Measurements from ENCODE around the gene TRAPPC14. TPM values are rescaled to one million over a fixed set of nuclear protein-coding genes. Genes with fewer than 3 reads are reported as not detected.

TRAPPC14 gene
- polyA plus RNA-seq, 1 of the 3 experiments (the other 2 are of a cell fraction): 13.9 TPM

DNA sequence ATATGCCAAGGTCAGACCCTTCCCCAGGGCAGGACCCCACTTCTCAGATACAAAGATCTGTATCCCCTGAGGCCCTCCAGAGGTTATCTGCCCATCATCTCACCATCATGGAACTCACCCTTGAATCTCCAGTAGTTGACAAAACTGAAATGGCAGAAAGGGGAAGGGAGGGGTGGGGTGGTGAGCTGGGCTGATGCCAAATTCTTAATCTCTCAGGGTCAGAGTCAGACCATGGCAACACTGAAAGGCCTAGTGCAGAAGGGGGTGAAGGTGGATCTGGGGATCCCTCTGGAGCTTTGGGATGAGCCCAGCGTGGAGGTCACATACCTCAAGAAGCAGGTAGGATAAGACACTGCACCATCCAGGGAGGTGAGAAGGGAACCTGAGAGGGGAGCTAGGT, 36.0 kb downstream of the TRAPPC14 start:
- Histone ChIP-seq H3K4me3 (ENCODE audit: low read depth in 2 of 2, low read length in 1 of 2) (no peak overlapping the region), H3K79me2 (ENCODE audit: insufficient read depth) (peaks cover 73% of the 10 kb centered on the region), H2AFZ (ENCODE audit: low read depth) (no peak overlapping the region), H3K36me3 (replicated peaks in 1 of 2; ENCODE audit: control insufficient read depth in 1 of 2, insufficient read depth in 2 of 2, low read length in 1 of 2) (peaks cover 13 to 22% of the 10 kb centered on the region in 2 experiments), H3F3A (replicated peaks; ENCODE audit: insufficient read depth) (peaks cover 45% of the 10 kb centered on the region), H3K4me1 (ENCODE audit: control insufficient read depth in 1 of 2, insufficient read depth in 2 of 2, low read depth in 1 of 2, low read length in 1 of 2) (peaks cover 11 to 15% of the 10 kb centered on the region in 2 experiments; a peak in 3 of 4 replicates), H3K9me2 (no peaks in the 10 kb centered on the region), H3K27ac (ENCODE audit: low read depth in 2 of 2, low read length in 1 of 2) (no peak overlapping the region), H3K9ac (no peak overlapping the region), H3K4me2 (no peak overlapping the region), H3K27me3 (ENCODE audit: insufficient read depth) (no peaks in the 10 kb centered on the region), H3K9me3 (no peaks in the 10 kb centered on the region), H4K20me1 (ENCODE audit: insufficient read depth) (no peaks in the 10 kb centered on the region)
- POLR2A ChIA-PET: interaction anchor here (1.0 to 5.3 kb wide), 2 partner anchors 17 to 22 kb away, joined by 3 to 70 read pairs; partner anchors contain the start of genes AP4M1 and MCM7
- CTCF ChIA-PET: interaction anchor here (0.8 to 5.0 kb wide), 2 partner anchors 9 to 98 kb away, joined by 3 to 40 read pairs; no protein-coding TSS in a partner anchor
- 91% methylated on average over 1 of the region's 1 CpG for WGBS (ENCODE audit: low lambda C conversion rate)
- DNase-seq: no peak
- TF ChIP-seq NFIC (IDR thresholded peaks at IDR 0.05; ENCODE audit: borderline replicate concordance): no peak
- TF ChIP-seq, protein P1, sequence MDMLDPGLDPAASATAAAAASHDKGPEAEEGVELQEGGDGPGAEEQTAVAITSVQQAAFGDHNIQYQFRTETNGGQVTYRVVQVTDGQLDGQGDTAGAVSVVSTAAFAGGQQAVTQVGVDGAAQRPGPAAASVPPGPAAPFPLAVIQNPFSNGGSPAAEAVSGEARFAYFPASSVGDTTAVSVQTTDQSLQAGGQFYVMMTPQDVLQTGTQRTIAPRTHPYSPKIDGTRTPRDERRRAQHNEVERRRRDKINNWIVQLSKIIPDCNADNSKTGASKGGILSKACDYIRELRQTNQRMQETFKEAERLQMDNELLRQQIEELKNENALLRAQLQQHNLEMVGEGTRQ (IDR thresholded peaks at IDR 0.05; ENCODE audit: borderline replicate concordance, low read depth, low read length): no peak

DNA sequence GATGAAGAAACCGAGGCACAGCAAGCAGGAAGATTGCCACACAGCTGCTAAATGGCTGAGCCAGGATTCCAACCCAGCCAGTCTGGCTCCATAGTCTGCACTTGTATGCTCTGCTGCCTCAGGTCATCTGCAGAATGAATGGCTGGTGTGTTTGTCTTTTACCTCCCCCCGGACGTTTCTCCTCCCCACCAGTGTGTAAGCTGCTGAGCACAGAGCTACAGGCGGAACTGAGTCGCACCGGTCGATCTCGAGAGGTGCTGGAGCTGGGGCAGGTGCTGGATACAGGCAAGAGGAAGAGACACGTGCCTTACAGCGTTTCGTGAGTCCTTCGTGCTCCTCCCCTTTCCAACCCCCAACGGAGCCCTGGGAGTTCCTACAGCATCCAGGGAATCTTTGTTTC, 36.5 kb downstream of the TRAPPC14 start:
- H3K79me2 ChIP-seq (ENCODE audit: insufficient read depth): peaks cover 74% of the 10 kb centered on the region
- ChIA-PET CTCF (interaction anchor here (5.0 kb wide), 1 partner anchor 9 kb away, joined by 40 read pairs; no protein-coding TSS in a partner anchor), POLR2A (interaction anchor here (5.3 kb wide), 1 partner anchor 21 kb away, joined by 70 read pairs; the partner anchor contains the start of genes AP4M1 and MCM7)
- peaks cover 13 to 22% of the 10 kb centered on the region in 2 experiments for H3K36me3 ChIP-seq (replicated peaks in 1 of 2; ENCODE audit: control insufficient read depth in 1 of 2, insufficient read depth in 2 of 2, low read length in 1 of 2)
- peaks cover 11 to 15% of the 10 kb centered on the region in 2 experiments; a peak in 3 of 4 replicates for H3K4me1 ChIP-seq (ENCODE audit: control insufficient read depth in 1 of 2, insufficient read depth in 2 of 2, low read depth in 1 of 2, low read length in 1 of 2)
- H3K9ac ChIP-seq: no peak overlapping the region
- H3F3A ChIP-seq (replicated peaks; ENCODE audit: insufficient read depth): peaks cover 45% of the 10 kb centered on the region
- DNase-seq: no peak
- 93% methylated on average over 13 of the region's 13 CpGs for WGBS (ENCODE audit: low lambda C conversion rate)
- H3K27me3 ChIP-seq (ENCODE audit: insufficient read depth): no peaks in the 10 kb centered on the region
- no peak overlapping the region for H3K4me2 ChIP-seq
- H3K27ac ChIP-seq (ENCODE audit: low read depth in 2 of 2, low read length in 1 of 2): no peak overlapping the region
- no peak overlapping the region for H2AFZ ChIP-seq (ENCODE audit: low read depth)
- H3K9me3 ChIP-seq: no peaks in the 10 kb centered on the region
- H3K4me3 ChIP-seq (ENCODE audit: low read depth in 2 of 2, low read length in 1 of 2): no peak overlapping the region
- TF ChIP-seq ELF1 (IDR thresholded peaks at IDR 0.05): no peak
- TF ChIP-seq TCF12 (IDR thresholded peaks at IDR 0.05): no peak
- TF ChIP-seq NFIC (IDR thresholded peaks at IDR 0.05; ENCODE audit: borderline replicate concordance): no peak
- TF ChIP-seq, protein P2, sequence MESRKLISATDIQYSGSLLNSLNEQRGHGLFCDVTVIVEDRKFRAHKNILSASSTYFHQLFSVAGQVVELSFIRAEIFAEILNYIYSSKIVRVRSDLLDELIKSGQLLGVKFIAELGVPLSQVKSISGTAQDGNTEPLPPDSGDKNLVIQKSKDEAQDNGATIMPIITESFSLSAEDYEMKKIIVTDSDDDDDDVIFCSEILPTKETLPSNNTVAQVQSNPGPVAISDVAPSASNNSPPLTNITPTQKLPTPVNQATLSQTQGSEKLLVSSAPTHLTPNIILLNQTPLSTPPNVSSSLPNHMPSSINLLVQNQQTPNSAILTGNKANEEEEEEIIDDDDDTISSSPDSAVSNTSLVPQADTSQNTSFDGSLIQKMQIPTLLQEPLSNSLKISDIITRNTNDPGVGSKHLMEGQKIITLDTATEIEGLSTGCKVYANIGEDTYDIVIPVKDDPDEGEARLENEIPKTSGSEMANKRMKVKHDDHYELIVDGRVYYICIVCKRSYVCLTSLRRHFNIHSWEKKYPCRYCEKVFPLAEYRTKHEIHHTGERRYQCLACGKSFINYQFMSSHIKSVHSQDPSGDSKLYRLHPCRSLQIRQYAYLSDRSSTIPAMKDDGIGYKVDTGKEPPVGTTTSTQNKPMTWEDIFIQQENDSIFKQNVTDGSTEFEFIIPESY (IDR thresholded peaks at IDR 0.05; ENCODE audit: borderline replicate concordance, low read depth): no peak
- no peak for TF ChIP-seq GABPA (IDR thresholded peaks at IDR 0.05; ENCODE audit: low read depth)
- TF ChIP-seq MXI1 (IDR thresholded peaks at IDR 0.05; ENCODE audit: low read depth, low read length): no peak
- TF ChIP-seq, protein P3, sequence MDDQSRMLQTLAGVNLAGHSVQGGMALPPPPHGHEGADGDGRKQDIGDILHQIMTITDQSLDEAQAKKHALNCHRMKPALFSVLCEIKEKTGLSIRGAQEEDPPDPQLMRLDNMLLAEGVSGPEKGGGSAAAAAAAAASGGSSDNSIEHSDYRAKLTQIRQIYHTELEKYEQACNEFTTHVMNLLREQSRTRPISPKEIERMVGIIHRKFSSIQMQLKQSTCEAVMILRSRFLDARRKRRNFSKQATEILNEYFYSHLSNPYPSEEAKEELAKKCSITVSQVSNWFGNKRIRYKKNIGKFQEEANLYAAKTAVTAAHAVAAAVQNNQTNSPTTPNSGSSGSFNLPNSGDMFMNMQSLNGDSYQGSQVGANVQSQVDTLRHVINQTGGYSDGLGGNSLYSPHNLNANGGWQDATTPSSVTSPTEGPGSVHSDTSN (IDR thresholded peaks at IDR 0.05): no peak
- TF ChIP-seq SMC3 (IDR thresholded peaks at IDR 0.05; ENCODE audit: low read depth, low read length): no peak
- no peak for TF ChIP-seq YY1 (IDR thresholded peaks at IDR 0.05; ENCODE audit: low read depth)
- TF ChIP-seq, protein P4, sequence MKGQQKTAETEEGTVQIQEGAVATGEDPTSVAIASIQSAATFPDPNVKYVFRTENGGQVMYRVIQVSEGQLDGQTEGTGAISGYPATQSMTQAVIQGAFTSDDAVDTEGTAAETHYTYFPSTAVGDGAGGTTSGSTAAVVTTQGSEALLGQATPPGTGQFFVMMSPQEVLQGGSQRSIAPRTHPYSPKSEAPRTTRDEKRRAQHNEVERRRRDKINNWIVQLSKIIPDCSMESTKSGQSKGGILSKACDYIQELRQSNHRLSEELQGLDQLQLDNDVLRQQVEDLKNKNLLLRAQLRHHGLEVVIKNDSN (IDR thresholded peaks at IDR 0.05; ENCODE audit: borderline replicate concordance, low read depth): no peak
- no peak for TF ChIP-seq TEAD4 (IDR thresholded peaks at IDR 0.05; ENCODE audit: borderline replicate concordance, insufficient read depth)
- no peak for TF ChIP-seq SIN3A (IDR thresholded peaks at IDR 0.05; ENCODE audit: borderline replicate concordance, low read depth, low read length)
- TF ChIP-seq CHD2 (IDR thresholded peaks at IDR 0.05; ENCODE audit: low read length, partially characterized antibody): no peak
- TF ChIP-seq JUND (IDR thresholded peaks at IDR 0.05): no peak
- no peak for TF ChIP-seq RCOR1 (IDR thresholded peaks at IDR 0.05; ENCODE audit: low read length)
- TF ChIP-seq POLR2AphosphoS5 (IDR thresholded peaks at IDR 0.05; ENCODE audit: low read depth, low read length): no peak
- no peak for TF ChIP-seq MEF2A (IDR thresholded peaks at IDR 0.05; ENCODE audit: borderline replicate concordance, low read depth)
- H4K20me1 ChIP-seq (ENCODE audit: insufficient read depth): no peaks in the 10 kb centered on the region
- H3K9me2 ChIP-seq: no peaks in the 10 kb centered on the region
